ENCODE results near the gene MTNR1A.

DNA sequence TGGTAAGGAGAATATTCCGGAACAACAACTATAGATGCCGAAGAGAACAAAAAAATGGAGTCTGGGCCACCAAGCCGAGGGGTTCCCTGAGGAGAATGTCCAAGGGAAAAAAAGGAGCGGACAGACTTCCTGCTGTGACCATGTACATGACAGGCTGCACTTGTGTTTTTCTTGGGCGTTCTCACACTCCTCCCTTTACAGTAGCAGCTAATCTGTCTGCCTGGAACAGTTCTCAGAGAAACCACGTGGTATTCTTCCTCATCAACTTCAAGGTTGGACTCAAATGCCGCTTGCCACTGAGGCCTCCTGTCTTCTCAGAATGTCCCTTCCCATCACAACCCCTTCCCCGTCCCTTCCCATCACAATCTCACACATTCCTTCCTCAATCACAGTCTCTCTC, 30.8 kb upstream of the MTNR1A start:
- no peak for TF ChIP-seq JUN (IDR thresholded peaks at IDR 0.05; ENCODE audit: borderline replicate concordance, low read depth, low read length)
- no peak for TF ChIP-seq JUN (CRISPR knock-in tag; IDR thresholded peaks at IDR 0.05; ENCODE audit: borderline replicate concordance)
- TF ChIP-seq SRF (CRISPR knock-in tag; IDR thresholded peaks at IDR 0.05), result no peak
- no peak for TF ChIP-seq CEBPZ (IDR thresholded peaks at IDR 0.05; ENCODE audit: borderline replicate concordance, low read depth, low read length)
- no peak for TF ChIP-seq ZBTB1 (CRISPR knock-in tag; IDR thresholded peaks at IDR 0.05; ENCODE audit: borderline replicate concordance, low read depth)
- no peak for TF ChIP-seq CTCF (IDR thresholded peaks at IDR 0.05 in 2 of 3, conservative IDR thresholded peaks at IDR 0.05 in 1 of 3; ENCODE audit: insufficient read depth in 2 of 3, low read depth in 1 of 3, low read length in 3 of 3)
- no peak for TF ChIP-seq EZH2 (IDR thresholded peaks at IDR 0.05; ENCODE audit: borderline replicate concordance, low read depth, low read length)
- no peak for TF ChIP-seq L3MBTL2 (IDR thresholded peaks at IDR 0.05)
- no peak for TF ChIP-seq FOXM1 (IDR thresholded peaks at IDR 0.05; ENCODE audit: low read depth)
- TF ChIP-seq FOXM1 (CRISPR knock-in tag; IDR thresholded peaks at IDR 0.05; ENCODE audit: low read depth), result no peak
- no peak for TF ChIP-seq SP1 (CRISPR knock-in tag; IDR thresholded peaks at IDR 0.05)
- TF ChIP-seq PCBP1 (IDR thresholded peaks at IDR 0.05; ENCODE audit: low read depth, low read length, poor library complexity, severe bottlenecking), result no peak
- no peak for TF ChIP-seq RAD51 (IDR thresholded peaks at IDR 0.05; ENCODE audit: borderline replicate concordance, low read depth)
- no peak for TF ChIP-seq CBX2 (IDR thresholded peaks at IDR 0.05; ENCODE audit: insufficient read depth, low read length, poor library complexity, severe bottlenecking)
- TF ChIP-seq CHD1 (IDR thresholded peaks at IDR 0.05; ENCODE audit: low read length), result no peak
- TF ChIP-seq SIX5 (IDR thresholded peaks at IDR 0.05; ENCODE audit: borderline replicate concordance in 1 of 2, insufficient read depth in 1 of 2, low read depth in 1 of 2, low read length in 2 of 2), result no peak
